ENCODE measurements around the gene ATP7B. TPM values are rescaled to one million over a fixed set of nuclear protein-coding genes. Genes with fewer than 3 reads are reported as not detected.

Gene ATP7B
- total and polyA plus RNA-seq, 2 donors (not counting 3 experiments of a cell fraction or from before 2014, with no cell fraction given): 4.2 to 8.0 TPM

DNA sequence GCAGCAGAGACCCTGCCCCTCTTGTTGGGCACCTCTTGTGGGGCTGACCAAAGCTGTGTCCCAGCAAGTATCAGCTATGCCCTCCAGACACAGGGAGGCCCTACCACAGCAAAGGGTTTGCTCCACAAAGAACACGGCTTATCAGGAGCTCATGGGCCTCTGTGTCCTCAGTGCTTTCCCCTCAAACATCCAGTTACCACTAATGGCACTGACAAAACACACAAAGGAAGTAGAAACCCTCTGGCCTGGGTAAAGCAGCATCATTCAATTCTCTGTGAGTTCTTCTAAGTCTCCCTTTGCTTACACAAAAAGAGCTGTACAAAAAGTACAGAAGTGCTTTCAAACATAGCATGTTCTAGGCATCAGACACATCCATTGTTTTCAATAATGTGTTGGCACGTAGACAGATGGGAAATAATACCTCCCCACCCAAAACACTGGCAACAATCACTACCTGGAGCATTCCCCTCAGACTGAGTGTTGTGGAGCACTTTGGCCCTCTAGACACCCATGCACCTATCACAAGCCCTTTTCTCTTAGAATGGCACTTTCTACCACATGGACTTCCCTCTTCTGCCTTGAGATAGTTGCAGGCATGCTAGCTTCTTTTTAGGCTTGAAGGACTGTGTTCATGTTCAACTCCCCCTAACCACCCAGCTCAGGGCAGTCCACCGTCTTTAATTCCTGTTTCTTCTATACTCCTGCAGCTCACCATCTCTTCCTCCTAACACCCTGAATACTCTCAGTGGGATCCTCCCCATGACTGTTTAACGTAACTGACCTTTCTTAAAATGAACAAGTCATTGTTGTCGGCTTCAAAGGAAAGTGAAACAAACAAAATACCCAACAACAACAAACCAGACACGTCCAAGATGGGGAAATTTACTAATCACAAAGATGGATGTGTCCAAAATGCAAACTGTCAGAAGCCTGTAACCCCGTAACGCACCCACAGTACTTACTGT, 43.5 kb downstream of the ATP7B start:
- H3K27me3 ChIP-seq (ENCODE audit: control insufficient read depth in 2 of 2, insufficient read depth in 2 of 2, low read length in 2 of 2): no peaks in the 10 kb centered on the region
- H4K20me1 ChIP-seq (replicated peaks; ENCODE audit: control insufficient read depth, extremely low read depth, insufficient read depth, low read length): no peaks in the 10 kb centered on the region
- no peak overlapping the region for H3K9ac ChIP-seq (replicated peaks; ENCODE audit: extremely low read depth, insufficient read depth, low read length)
- no peak overlapping the region for H2AFZ ChIP-seq (ENCODE audit: low read depth, low read length)
- no TSS peak for BruUV-seq (replicated peaks)
- no peaks in the 10 kb centered on the region for H3K9me3 ChIP-seq (replicated peaks; ENCODE audit: control insufficient read depth, insufficient read depth, low read length)
- no peak for TF ChIP-seq MAX (IDR thresholded peaks at IDR 0.05; ENCODE audit: insufficient read depth, insufficient read length)
- TF ChIP-seq, protein P1, sequence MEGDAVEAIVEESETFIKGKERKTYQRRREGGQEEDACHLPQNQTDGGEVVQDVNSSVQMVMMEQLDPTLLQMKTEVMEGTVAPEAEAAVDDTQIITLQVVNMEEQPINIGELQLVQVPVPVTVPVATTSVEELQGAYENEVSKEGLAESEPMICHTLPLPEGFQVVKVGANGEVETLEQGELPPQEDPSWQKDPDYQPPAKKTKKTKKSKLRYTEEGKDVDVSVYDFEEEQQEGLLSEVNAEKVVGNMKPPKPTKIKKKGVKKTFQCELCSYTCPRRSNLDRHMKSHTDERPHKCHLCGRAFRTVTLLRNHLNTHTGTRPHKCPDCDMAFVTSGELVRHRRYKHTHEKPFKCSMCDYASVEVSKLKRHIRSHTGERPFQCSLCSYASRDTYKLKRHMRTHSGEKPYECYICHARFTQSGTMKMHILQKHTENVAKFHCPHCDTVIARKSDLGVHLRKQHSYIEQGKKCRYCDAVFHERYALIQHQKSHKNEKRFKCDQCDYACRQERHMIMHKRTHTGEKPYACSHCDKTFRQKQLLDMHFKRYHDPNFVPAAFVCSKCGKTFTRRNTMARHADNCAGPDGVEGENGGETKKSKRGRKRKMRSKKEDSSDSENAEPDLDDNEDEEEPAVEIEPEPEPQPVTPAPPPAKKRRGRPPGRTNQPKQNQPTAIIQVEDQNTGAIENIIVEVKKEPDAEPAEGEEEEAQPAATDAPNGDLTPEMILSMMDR (IDR thresholded peaks at IDR 0.05; ENCODE audit: extremely low read depth in 1 of 2, insufficient read depth in 1 of 2, low read depth in 1 of 2, low read length in 2 of 2): no peak
- TF ChIP-seq GATA2 (IDR thresholded peaks at IDR 0.05; ENCODE audit: insufficient read depth, insufficient read length, low read depth, low read length): no peak
- no peak for TF ChIP-seq EZH2 (IDR thresholded peaks at IDR 0.05; ENCODE audit: borderline replicate concordance, low read depth, low read length, severe bottlenecking)
- TF ChIP-seq FOS (IDR thresholded peaks at IDR 0.05; ENCODE audit: borderline replicate concordance, insufficient read depth, low read length): no peak
- no peak for TF ChIP-seq MYC (IDR thresholded peaks at IDR 0.05; ENCODE audit: low read depth, low read length)
- TF ChIP-seq POLR2A (IDR thresholded peaks at IDR 0.05; ENCODE audit: low read depth, low read length): no peak
- no peak for TF ChIP-seq JUN (IDR thresholded peaks at IDR 0.05; ENCODE audit: borderline replicate concordance, insufficient read depth, insufficient read length, low read depth)
- TF ChIP-seq POLR2AphosphoS5 (IDR thresholded peaks at IDR 0.05; ENCODE audit: insufficient read depth, low read depth, low read length): no peak
- POLR2A ChIA-PET: no interaction called here
- no peak for FAIRE-seq
- H3K79me2 ChIP-seq (ENCODE audit: control insufficient read depth, insufficient read depth, low read length): no peaks in the 10 kb centered on the region
- no peak overlapping the region for H3K4me3 ChIP-seq (replicated peaks in 1 of 3; ENCODE audit: insufficient read depth in 1 of 3, low read depth in 1 of 3, low read length in 3 of 3)
- H3K27ac ChIP-seq (ENCODE audit: insufficient read depth, low read depth, low read length): no peak overlapping the region
- no peak for DNase-seq (ENCODE audit: low read depth, low spot score)
- no peaks in the 10 kb centered on the region for H3K4me1 ChIP-seq (ENCODE audit: control insufficient read depth, extremely low read depth, insufficient read depth, low read length)
- no peaks in the 10 kb centered on the region for H3K9me1 ChIP-seq (replicated peaks; ENCODE audit: control insufficient read depth, extremely low read depth, insufficient read depth, low read length)
- CTCF ChIA-PET: no interaction called here
- H3K4me2 ChIP-seq (ENCODE audit: insufficient read depth, low read length): no peak overlapping the region
- intact Hi-C loops (cut with micrococcal nuclease): no loop called here
- H3K36me3 ChIP-seq (ENCODE audit: control insufficient read depth in 2 of 2, extremely low read depth in 1 of 2, insufficient read depth in 2 of 2, low read length in 2 of 2): no peaks in the 10 kb centered on the region
- dilution Hi-C loops (cut with MboI; ENCODE audit: extremely low pct_ligation_motif_present, low sequenced_read_pairs): no loop called here
